PC-3 (cell line): ENCODE results near the gene FOLR1. TPM values are rescaled to one million over a fixed set of nuclear protein-coding genes. Genes with fewer than 3 reads are reported as not detected.

Source experiments
- ATAC-seq: fragments of 200-7000 bp; cut with Tn5 transposase; 2 replicates; pipeline ENCODE4 v1.9.1; 2020; ENCODE audit warnings: mild to moderate bottlenecking, moderate library complexity
- BruUV-seq: library from RNA; stranded (reverse); fragments of 400-500 nt; replicated peaks from 2 replicates; lab custom pipeline; 2021; lab: Mats Ljungman, UMichigan
- CTCF ChIA-PET: fragments of 300-600 bp; sonication (Branson Sonifier 250); formaldehyde crosslinking; loops from one replicate; lab custom pipeline; 2022; ENCODE audit warnings: antibody characterized with exemption; lab: Charles Lee
- POLR2A ChIA-PET: fragments of 300-600 bp; sonication (Branson Sonifier 250); formaldehyde crosslinking; loops from one replicate; lab custom pipeline; 2022; ENCODE audit warnings: antibody characterized with exemption; ENCODE audit not compliant: unreplicated experiment; lab: Charles Lee
- DNase-seq: peaks from one replicate; pipeline ENCODE4 v3.0.0-alpha.2; 2015
- H2AFZ ChIP-seq: fragments of 300-600 bp; sonication (generic); 2 replicates; pipeline ENCODE4 v1.6.0; 2016; ENCODE audit warnings: antibody characterized with exemption, low read length
- H3F3A ChIP-seq: fragments of 300-600 bp; sonication (generic); one replicate; pipeline ENCODE4 v1.6.0; 2017; ENCODE audit warnings: antibody characterized with exemption, low read length, control low read depth, mild to moderate bottlenecking; ENCODE audit not compliant: unreplicated experiment
- H3K27ac ChIP-seq: fragments of 300-600 bp; sonication (generic); 2 replicates; pipeline ENCODE4 v1.5.1; 2016; ENCODE audit warnings: mild to moderate bottlenecking, low read length
- H3K27me3 ChIP-seq: fragments of 300-600 bp; sonication (generic); 2 replicates; pipeline ENCODE4 v1.6.1; 2016; ENCODE audit warnings: low read length, mixed read lengths
- H3K36me3 ChIP-seq: fragments of 300-600 bp; sonication (generic); 2 replicates; pipeline ENCODE4 v1.6.1; 2016; ENCODE audit warnings: low read depth, mixed run types, low read length, mixed read lengths
- H3K4me1 ChIP-seq: fragments of 300-600 bp; sonication (generic); 2 replicates; pipeline ENCODE4 v1.5.1; 2016; ENCODE audit warnings: low read length; ENCODE audit not compliant: insufficient read depth
- H3K4me2 ChIP-seq: fragments of 300-600 bp; sonication (generic); 2 replicates; pipeline ENCODE4 v1.6.0; 2016; ENCODE audit warnings: low read length
- H3K4me3 ChIP-seq: fragments of 300-600 bp; sonication (generic); 2 replicates; pipeline ENCODE4 v1.5.1; 2016; ENCODE audit warnings: mild to moderate bottlenecking, low read length, mixed read lengths
- H3K79me2 ChIP-seq: fragments of 300-600 bp; sonication (generic); 2 replicates; pipeline ENCODE4 v1.6.1; 2017; ENCODE audit warnings: low read length, mixed read lengths
- H3K9ac ChIP-seq: fragments of 300-600 bp; sonication (generic); 2 replicates; pipeline ENCODE4 v1.6.0; 2016; ENCODE audit warnings: mild to moderate bottlenecking, low read length
- H3K9me2 ChIP-seq: fragments of 300-600 bp; sonication (generic); replicated peaks from 2 replicates; pipeline ENCODE4 v1.6.1; 2016; ENCODE audit warnings: mixed run types, low read length, mixed read lengths
- H3K9me3 ChIP-seq: fragments of 300-600 bp; sonication (generic); 2 replicates; pipeline ENCODE4 v1.6.1; 2016; ENCODE audit warnings: low read length, mixed read lengths
- H4K20me1 ChIP-seq: fragments of 300-600 bp; sonication (generic); 2 replicates; pipeline ENCODE4 v1.6.1; 2016; ENCODE audit warnings: low read length, mixed read lengths
- CTCF ChIP-seq: fragments of 300-600 bp; sonication (generic); conservative IDR thresholded peaks from 2 replicates; pipeline ENCODE4 v1.5.1; 2017; ENCODE audit warnings: antibody characterized with exemption, low read depth, mild to moderate bottlenecking, low read length
- EZH2 ChIP-seq: fragments of 300-600 bp; sonication (generic); IDR thresholded peaks from one replicate; pipeline ENCODE4 v1.6.1; 2017; ENCODE audit warnings: antibody characterized with exemption, mild to moderate bottlenecking, low read length; ENCODE audit not compliant: unreplicated experiment
- EZH2phosphoT487 ChIP-seq: fragments of 300-600 bp; sonication (generic); IDR thresholded peaks from 2 replicates; pipeline ENCODE4 v1.6.1; 2018; ENCODE audit warnings: mild to moderate bottlenecking, antibody characterized with exemption, low read length, borderline replicate concordance
- intact Hi-C: fragments of 100-400 bp; cut with micrococcal nuclease; formaldehyde crosslinking; loops from 2 replicates; pipeline ENCODE4 v1.9.0; 2023
- total RNA-seq: library from RNA; depleted of rRNA; stranded (reverse); fragments of >200 nt; gene quantifications from 2 replicates; pipeline ENCODE4 v1.2.3, GENCODE V29; 2014

FOLR1 gene
- total RNA-seq, 1 experiment from 2014 or later, result 0.36 TPM

DNA sequence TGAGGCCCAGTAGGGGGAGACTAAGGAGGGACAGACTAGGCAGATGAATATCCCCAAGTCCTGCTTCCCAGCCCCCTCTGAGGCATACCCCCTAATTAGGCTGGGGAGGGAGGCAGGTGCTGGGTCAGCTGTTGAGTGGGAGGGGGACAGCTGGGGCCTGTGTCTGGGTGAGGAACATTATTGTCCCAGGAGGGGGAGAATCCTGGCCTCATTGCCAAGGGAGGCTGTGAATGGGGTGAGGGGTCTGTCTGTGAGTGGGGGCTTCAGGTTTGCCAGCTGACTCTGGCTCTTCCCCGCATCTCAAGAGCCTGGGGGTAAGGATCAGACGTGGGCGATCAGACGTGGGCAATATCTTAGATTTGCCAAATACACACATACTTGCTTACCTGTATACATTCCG is 34.8 kb downstream of the FOLR1 start:
- Histone ChIP-seq H3K4me2 (no peak overlapping the region), H3K27ac (no peak overlapping the region), H3K9me2 (no peaks in the 10 kb centered on the region), H3K4me1 (peaks cover 14% of the 10 kb centered on the region), H3K9me3 (no peaks in the 10 kb centered on the region), H3K9ac (no peak overlapping the region), H3K4me3 (no peak overlapping the region), H2AFZ (no peak overlapping the region), H3K79me2 (peaks cover 37% of the 10 kb centered on the region), H4K20me1 (no peaks in the 10 kb centered on the region), H3K36me3 (peaks cover 33% of the 10 kb centered on the region), H3K27me3 (no peaks in the 10 kb centered on the region), H3F3A (no peaks in the 10 kb centered on the region)
- intact Hi-C loops, result no loop called here
- ATAC-seq, result no peak
- TF ChIP-seq EZH2phosphoT487 (no peak), EZH2 (no peak), CTCF (no peak)
- POLR2A ChIA-PET, result no interaction called here
- no peak for DNase-seq
- no TSS peak for BruUV-seq
- CTCF ChIA-PET, result no interaction called here

DNA sequence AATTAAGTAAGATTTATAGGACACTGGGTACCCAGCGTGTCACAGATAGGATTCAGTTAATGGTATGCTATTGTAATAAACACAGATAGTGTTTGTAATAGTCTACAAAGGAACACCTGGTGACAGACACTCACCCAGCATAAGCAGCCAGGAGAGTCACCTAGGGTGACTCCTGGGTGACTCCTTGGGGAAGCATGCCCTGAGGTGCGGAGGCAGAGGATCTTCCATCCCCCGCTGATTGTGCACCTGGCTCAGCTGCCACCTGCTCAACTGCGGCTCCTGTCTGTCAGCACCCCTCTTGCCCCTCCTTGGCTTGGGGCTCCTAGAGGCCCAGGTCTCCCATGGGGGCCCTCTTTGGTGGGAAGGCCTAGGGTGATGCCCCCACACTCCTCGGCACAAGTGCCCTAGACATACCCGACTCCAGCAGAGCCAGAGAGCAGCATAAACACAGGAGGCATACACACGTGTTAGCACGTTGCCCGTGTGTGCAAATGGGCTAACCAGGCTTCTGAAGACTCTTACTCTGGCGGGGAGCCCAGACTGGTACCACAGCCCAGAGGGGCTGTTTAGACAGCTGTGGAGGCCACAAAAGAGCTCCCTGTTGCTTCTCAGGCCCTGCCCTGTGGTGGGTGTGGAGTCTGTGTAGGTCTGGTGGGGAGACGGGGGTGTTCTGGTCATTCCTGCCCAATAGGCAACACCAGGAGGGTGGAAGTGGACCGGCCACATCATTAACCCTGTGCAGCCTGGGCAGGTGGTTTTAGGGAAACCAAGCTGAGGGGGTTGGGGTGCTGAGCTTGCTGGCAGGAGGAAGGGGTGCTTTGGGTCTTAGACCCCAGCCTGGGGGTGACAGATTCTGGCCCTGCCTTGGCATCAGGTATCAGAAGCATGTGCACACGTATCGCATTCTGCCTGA is 35.6 kb downstream of the FOLR1 start:
- intact Hi-C loops, result no loop called here
- no peak overlapping the region for H3K4me2 ChIP-seq
- no peaks in the 10 kb centered on the region for H3F3A ChIP-seq
- H3K9me2 ChIP-seq, result no peaks in the 10 kb centered on the region
- no peak overlapping the region for H3K27ac ChIP-seq
- peak; percentile 17 for DNase-seq
- ChIA-PET POLR2A (no interaction called here), CTCF (no interaction called here)
- peaks cover 10% of the 10 kb centered on the region for H3K4me1 ChIP-seq
- H3K79me2 ChIP-seq, result peaks cover 37% of the 10 kb centered on the region
- BruUV-seq, result no TSS peak
- H3K9ac ChIP-seq, result no peak overlapping the region
- H3K27me3 ChIP-seq, result no peaks in the 10 kb centered on the region
- H3K4me3 ChIP-seq, result no peak overlapping the region
- H2AFZ ChIP-seq, result no peak overlapping the region
- H3K9me3 ChIP-seq, result no peaks in the 10 kb centered on the region
- ATAC-seq, result no peak
- TF ChIP-seq EZH2phosphoT487 (no peak), EZH2 (no peak), CTCF (no peak)
- no peaks in the 10 kb centered on the region for H4K20me1 ChIP-seq
- peaks cover 42% of the 10 kb centered on the region for H3K36me3 ChIP-seq
